Ishikawa (cell line): ENCODE measurements around the gene FBXO3.

ENCODE experiments used
- CEBPB ChIP-seq: IDR thresholded peaks from 2 replicates; pipeline ENCODE4 v1.6.1; 2012
- CREB1 ChIP-seq: IDR thresholded peaks from 2 replicates; pipeline ENCODE4 v1.6.1; 2012; ENCODE audit warnings: low read depth
- EGR1 ChIP-seq: IDR thresholded peaks from 2 replicates; pipeline ENCODE4 v1.6.1; 2012
- EP300 ChIP-seq: IDR thresholded peaks from 2 replicates; pipeline ENCODE4 v1.6.1; 2012; ENCODE audit warnings: borderline replicate concordance
- FOXM1 ChIP-seq: IDR thresholded peaks from 2 replicates; pipeline ENCODE4 v1.6.1; 2012; ENCODE audit warnings: low read depth, borderline replicate concordance
- MAX ChIP-seq: IDR thresholded peaks from 2 replicates; pipeline ENCODE4 v1.6.1; 2012
- NFIC ChIP-seq: IDR thresholded peaks from 2 replicates; pipeline ENCODE4 v1.6.1; 2012
- RAD21 ChIP-seq: IDR thresholded peaks from 2 replicates; pipeline ENCODE4 v1.6.1; 2012; ENCODE audit warnings: low read depth
- TAF1 ChIP-seq: IDR thresholded peaks from 2 replicates; pipeline ENCODE4 v1.6.1; 2012; ENCODE audit warnings: low read depth, mild to moderate bottlenecking
- TCF12 ChIP-seq: IDR thresholded peaks from 2 replicates; pipeline ENCODE4 v1.6.1; 2012; ENCODE audit warnings: low read depth
- TEAD4 ChIP-seq: IDR thresholded peaks from 2 replicates; pipeline ENCODE4 v1.6.1; 2012
- USF1 ChIP-seq: IDR thresholded peaks from 2 replicates; pipeline ENCODE4 v1.6.1; 2012
- YY1 ChIP-seq: IDR thresholded peaks from 2 replicates; pipeline ENCODE4 v1.6.1; 2012; ENCODE audit warnings: low read depth
- ZBTB7A ChIP-seq: IDR thresholded peaks from 2 replicates; pipeline ENCODE4 v1.6.1; 2012; ENCODE audit warnings: low read depth
- TF ChIP-seq, protein P1 (sequence below): IDR thresholded peaks from 2 replicates; pipeline ENCODE4 v1.6.1; 2012; ENCODE audit warnings: low read depth, mild to moderate bottlenecking

FBXO3 gene

GRCh38 chr11:33787076-33787475 is 12.8 kb upstream of the FBXO3 start:
- TF ChIP-seq TEAD4 (no peak), EP300 (no peak), RAD21 (no peak), CREB1 (no peak), CEBPB (no peak)

DNA sequence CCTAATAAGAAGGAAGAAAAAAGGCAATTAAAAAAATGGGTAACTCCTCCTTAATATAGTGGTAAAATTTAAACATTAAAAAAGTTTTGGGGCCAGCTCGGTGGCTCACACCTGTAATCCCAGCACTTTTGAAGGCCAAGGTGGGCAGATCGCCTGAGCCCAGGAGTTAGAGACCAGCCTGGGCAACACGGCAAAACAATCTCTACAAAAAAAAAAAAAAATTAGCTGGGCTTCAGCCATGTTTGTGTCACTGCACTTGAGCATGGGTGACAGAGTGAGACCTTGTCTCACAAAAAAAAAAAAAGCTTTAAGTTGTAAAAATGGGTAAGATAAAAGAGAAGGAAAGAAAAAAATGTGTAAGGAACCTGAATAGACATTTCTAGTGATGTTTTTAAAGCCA is 11.3 kb upstream of the FBXO3 start:
- TF ChIP-seq RAD21 (no peak), YY1 (no peak), ZBTB7A (no peak), TAF1 (no peak)

- no peak for TF ChIP-seq USF1
Measured at GRCh38 chr11:33779849-33780528, 5.7 kb upstream of the FBXO3 start.

DNA sequence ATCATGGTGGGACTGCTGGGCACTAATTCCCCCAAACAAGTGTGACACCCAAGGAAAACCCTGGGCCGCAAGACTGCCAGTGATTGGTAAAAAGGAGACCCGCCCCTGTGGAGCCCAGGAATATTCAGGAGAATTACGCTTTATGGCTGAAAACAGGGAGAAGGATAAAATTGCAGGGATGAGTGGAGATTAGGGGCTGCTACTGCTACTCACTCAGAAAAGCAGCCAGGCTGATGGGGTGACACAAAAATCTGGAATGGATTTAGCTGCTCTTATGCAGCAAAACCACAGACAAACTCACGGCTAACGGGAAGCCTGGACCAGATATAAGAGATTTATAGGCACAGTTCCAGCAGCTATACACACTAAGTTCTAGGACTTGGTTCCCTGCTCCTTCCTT is 4.4 kb upstream of the FBXO3 start:
- TF ChIP-seq, protein P1, sequence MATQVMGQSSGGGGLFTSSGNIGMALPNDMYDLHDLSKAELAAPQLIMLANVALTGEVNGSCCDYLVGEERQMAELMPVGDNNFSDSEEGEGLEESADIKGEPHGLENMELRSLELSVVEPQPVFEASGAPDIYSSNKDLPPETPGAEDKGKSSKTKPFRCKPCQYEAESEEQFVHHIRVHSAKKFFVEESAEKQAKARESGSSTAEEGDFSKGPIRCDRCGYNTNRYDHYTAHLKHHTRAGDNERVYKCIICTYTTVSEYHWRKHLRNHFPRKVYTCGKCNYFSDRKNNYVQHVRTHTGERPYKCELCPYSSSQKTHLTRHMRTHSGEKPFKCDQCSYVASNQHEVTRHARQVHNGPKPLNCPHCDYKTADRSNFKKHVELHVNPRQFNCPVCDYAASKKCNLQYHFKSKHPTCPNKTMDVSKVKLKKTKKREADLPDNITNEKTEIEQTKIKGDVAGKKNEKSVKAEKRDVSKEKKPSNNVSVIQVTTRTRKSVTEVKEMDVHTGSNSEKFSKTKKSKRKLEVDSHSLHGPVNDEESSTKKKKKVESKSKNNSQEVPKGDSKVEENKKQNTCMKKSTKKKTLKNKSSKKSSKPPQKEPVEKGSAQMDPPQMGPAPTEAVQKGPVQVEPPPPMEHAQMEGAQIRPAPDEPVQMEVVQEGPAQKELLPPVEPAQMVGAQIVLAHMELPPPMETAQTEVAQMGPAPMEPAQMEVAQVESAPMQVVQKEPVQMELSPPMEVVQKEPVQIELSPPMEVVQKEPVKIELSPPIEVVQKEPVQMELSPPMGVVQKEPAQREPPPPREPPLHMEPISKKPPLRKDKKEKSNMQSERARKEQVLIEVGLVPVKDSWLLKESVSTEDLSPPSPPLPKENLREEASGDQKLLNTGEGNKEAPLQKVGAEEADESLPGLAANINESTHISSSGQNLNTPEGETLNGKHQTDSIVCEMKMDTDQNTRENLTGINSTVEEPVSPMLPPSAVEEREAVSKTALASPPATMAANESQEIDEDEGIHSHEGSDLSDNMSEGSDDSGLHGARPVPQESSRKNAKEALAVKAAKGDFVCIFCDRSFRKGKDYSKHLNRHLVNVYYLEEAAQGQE: no peak
- no peak for TF ChIP-seq CREB1
- TF ChIP-seq USF1: no peak
- TF ChIP-seq EP300: no peak
- no peak for TF ChIP-seq NFIC
- no peak for TF ChIP-seq TEAD4
- TF ChIP-seq TAF1: no peak
- no peak for TF ChIP-seq FOXM1
- TF ChIP-seq ZBTB7A: no peak
- TF ChIP-seq MAX: no peak
- TF ChIP-seq CEBPB: no peak
- TF ChIP-seq TCF12: no peak
- TF ChIP-seq RAD21: no peak
- no peak for TF ChIP-seq EGR1
- no peak for TF ChIP-seq YY1

GRCh38 chr11:33777906-33778305 is 3.6 kb upstream of the FBXO3 start:
- TF ChIP-seq NFIC: no peak
- TF ChIP-seq TEAD4: no peak
- TF ChIP-seq, protein P1: no peak
- no peak for TF ChIP-seq CREB1
- no peak for TF ChIP-seq CEBPB
- no peak for TF ChIP-seq YY1
- TF ChIP-seq EGR1: no peak
- TF ChIP-seq USF1: no peak
- no peak for TF ChIP-seq ZBTB7A
- TF ChIP-seq RAD21: no peak

DNA sequence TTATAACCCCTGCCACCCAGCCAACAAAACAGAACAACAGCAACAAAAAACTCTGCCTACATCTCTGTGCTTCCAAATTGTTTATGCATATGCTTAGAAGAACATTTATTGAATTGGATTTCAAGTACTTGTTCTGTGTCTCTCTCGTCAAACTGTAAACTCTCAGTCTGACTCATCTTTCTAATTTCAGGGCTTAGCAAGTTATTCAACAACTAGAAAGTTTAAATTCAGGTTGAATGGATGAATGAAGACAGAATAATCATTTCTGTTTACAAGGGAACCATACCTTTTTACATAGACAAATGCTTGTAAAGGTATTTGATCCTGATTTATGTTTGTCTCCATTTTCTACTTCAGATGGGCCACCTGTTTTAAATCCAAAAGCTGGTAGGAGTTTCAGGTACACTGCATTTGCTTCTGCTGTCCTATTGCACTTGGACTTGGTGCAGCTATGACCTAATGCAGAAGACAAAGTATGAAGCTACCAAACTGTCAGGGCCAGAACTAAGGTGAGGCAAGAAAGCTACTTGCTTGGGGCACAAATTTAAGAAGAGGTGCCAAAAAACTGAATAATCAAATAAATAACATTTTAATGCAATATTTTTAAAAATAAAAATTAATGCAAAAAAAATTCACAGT is 1.6 kb upstream of the FBXO3 start:
- TF ChIP-seq EGR1 (no peak), EP300 (no peak), ZBTB7A (no peak), YY1 (no peak), RAD21 (no peak), TAF1 (no peak), CREB1 (no peak)

DNA sequence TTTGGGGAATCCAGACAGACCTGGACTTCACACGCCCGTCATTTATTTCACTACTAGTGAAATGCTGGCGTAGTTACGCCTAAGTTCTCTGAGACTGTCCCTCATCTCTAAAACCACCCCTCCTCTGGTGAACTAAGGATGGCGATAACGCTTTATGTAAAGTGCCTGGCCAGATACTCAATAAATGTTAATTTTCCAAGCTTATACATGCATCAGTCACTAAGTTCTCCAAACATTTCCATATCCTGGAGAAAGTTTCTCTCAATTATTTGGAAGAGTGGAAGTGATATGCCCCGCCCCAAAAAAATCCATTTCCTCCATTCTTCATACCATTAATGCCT is 1.1 kb upstream of the FBXO3 start:
- TF ChIP-seq RAD21 (no peak), MAX (no peak), EGR1 (no peak), EP300 (no peak), USF1 (no peak), TCF12 (no peak), CEBPB (no peak), CREB1 (no peak)
- TF ChIP-seq, protein P1: no peak
